Neural cell (in vitro differentiated cells): ENCODE measurements around the gene SLC37A1.

Experiments
- CTCF ChIP-seq: fragments of 450-650 bp; IDR thresholded peaks from 2 replicates; pipeline ENCODE4 v1.5.1; 2014; ENCODE audit warnings: antibody characterized with exemption, mild to moderate bottlenecking, moderate library complexity; ENCODE audit not compliant: poor library complexity, severe bottlenecking
- EP300 ChIP-seq: fragments of 450-650 bp; conservative IDR thresholded peaks from 2 replicates; pipeline ENCODE4 v1.6.1; 2014; ENCODE audit warnings: antibody characterized with exemption, mild to moderate bottlenecking, moderate library complexity; ENCODE audit not compliant: poor library complexity, severe bottlenecking
- EZH2 ChIP-seq: fragments of 200-600, 300-800 bp; shearing (Covaris generic), sonication (generic); IDR thresholded peaks from 2 replicates; pipeline ENCODE4 v1.6.1; 2014; ENCODE audit warnings: antibody characterized with exemption, low read length, borderline replicate concordance, mild to moderate bottlenecking; ENCODE audit not compliant: insufficient read depth, poor library complexity, severe bottlenecking
- MXI1 ChIP-seq: fragments of 450-650 bp; conservative IDR thresholded peaks from 2 replicates; pipeline ENCODE4 v1.6.1; 2014; ENCODE audit warnings: antibody characterized with exemption, mild to moderate bottlenecking; ENCODE audit not compliant: poor library complexity, severe bottlenecking
- POLR2AphosphoS5 ChIP-seq: IDR thresholded peaks from 2 replicates; pipeline ENCODE4 v1.6.1; 2012
- RAD21 ChIP-seq: fragments of 450-650 bp; conservative IDR thresholded peaks from 2 replicates; pipeline ENCODE4 v1.6.1; 2014; ENCODE audit warnings: antibody characterized with exemption, mild to moderate bottlenecking, moderate library complexity
- REST ChIP-seq: IDR thresholded peaks from 2 replicates; pipeline ENCODE4 v1.6.1; 2012; ENCODE audit warnings: borderline replicate concordance
- SMC3 ChIP-seq: fragments of 450-650 bp; conservative IDR thresholded peaks from 2 replicates; pipeline ENCODE4 v1.6.1; 2014; ENCODE audit warnings: antibody characterized with exemption, mild to moderate bottlenecking, moderate library complexity; ENCODE audit not compliant: poor library complexity

GRCh38 chr21:42569732-42570301 is 56.2 kb downstream of the SLC37A1 start:
- TF ChIP-seq CTCF = no peak
- TF ChIP-seq EZH2 = no peak
- no peak for TF ChIP-seq SMC3
- no peak for TF ChIP-seq POLR2AphosphoS5
- TF ChIP-seq EP300 = no peak
- TF ChIP-seq RAD21 = no peak
- no peak for TF ChIP-seq MXI1
- TF ChIP-seq REST = no peak
